Right renal cortex interstitium (tissue), 3 donors: Measurements from ENCODE around the gene NINJ2. TPM values are rescaled to one million over a fixed set of nuclear protein-coding genes. Genes with fewer than 3 reads are reported as not detected.

Source experiments
- DNase-seq, 3 donors: peaks; one replicate each; pipeline ENCODE4 v3.0.0-alpha.2; 2013; ENCODE audit warnings: low read depth in 3 of 3, low spot score in 2 of 3
- polyA plus RNA-seq, 3 donors: library from polyadenylated mRNA; unstranded; fragments of 120-200 nt; gene quantifications; one replicate each; pipeline ENCODE4 v1.2.1, GENCODE V29; 2013; ENCODE audit not compliant: insufficient read length in 3 of 3

The NINJ2 gene
- polyA plus RNA-seq, 3 donors: 1.2 to 1.6 (median 1.6) TPM

DNA sequence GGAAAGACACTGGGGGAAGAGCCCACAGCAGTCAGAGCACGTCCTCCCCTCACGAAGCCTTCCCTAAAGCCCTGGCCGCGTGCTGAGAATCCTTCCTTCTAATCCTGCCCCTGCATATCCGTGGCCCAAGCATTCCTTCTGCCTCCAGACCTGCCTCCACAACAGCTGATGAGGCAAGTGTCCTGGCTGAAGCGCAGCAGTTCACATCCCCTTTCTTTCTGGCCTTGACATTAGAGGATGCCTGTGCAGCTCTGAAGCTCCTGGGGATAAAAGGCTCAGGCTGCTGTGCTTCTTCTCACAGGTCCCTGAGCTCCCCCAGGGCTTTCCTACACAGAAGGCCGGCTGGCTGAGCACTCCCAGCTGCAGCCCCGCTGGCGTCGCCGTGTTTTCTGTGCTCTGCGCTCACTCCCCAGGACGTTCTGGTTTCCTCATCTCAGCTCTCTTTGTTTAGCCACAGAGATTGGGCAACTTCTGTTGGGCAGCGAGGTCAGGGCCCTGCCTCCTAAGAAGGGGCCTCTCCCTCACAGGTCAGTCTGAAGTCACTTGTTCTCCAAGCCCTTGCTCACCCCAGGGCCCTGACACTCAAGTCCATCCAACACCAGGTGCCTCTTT is 45.8 kb downstream of the NINJ2 start:
- DNase-seq: no peak

DNA sequence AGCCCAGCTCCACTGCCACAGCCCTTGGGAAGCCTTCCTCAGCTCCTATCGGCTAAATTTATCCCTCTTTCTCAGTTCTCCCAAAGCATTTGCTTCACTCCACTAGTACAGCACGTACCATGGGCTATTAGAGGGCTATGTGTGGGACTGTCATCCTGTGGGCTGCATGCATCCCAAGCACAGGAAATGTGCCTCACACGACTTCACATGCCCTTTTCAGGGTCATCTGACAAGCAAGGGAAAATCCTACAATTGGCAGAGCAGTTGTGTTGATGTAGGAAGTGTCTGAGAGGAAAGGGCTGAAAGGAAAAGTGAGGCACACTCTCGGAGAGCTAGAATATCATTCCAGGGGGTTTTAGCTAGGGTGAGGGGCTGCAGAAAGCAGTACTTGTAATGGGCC is 47.6 kb downstream of the NINJ2 start:
- DNase-seq: no peak

DNA sequence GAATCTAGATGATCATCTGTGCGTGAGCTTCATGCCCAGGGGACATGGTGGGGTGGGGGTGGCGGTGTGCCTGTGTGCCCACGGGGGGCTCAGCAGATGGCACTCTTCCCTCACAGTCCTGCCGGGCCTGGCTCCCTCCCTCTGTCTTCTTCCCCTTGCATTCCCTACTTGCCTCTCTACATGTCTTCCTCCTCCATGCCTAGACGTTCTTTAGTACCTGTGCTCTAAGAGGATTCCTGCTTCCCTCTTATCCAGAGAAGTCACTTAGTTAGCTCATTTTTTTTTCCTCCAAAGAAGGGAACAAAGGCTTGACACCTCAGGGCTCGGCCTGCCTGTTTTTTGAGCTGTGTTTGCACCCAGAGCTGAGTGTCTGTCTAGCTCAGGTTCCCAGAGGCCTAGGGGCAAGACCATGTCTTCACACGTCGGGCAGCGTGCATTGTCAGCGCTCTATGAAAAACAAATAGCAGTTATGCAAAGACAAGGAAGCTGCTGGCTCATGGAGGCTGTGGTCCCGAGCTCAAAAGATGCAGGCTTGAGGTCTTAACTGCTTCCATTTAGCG is 48.8 kb downstream of the NINJ2 start:
- DNase-seq: no peak

DNA sequence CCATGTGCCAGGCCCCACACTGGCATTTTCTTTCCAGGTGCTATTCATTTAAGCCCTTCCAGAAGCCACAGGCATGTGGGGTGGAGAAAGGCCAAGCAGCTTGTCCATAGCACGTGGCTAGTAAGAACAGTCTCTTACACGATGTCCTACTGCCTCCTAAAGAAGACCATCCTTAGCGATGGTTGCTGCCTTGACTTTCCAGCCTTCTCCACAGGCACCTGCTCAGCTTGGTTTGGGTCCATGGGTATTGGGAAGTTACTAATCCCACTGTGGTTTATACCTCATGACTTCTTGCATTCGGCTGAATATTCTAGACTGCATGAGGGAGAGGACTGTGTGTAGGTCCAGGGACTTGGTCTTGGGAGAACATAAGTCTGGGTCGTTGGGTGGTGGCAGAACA is 49.2 kb downstream of the NINJ2 start:
- DNase-seq: no peak

DNA sequence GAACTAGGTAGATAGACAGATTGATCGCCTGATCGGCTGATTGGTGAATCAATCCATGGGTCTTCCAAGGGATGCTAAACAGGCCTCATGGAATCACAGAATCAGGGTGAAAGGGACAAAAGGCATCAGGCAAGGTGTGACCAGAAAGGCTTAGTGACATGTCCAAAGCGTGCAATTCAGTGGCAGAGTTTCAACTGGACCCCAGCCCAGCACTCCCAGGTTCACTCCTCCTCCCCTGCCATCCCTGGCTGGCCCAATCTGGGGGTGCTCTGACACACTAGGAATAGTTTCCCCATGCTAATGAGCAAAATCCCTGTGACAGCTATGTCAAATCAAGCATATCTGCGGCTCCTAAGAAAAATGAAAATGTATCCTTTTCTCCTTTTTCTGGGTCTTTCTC is 50.4 kb downstream of the NINJ2 start:
- DNase-seq: no peak

DNA sequence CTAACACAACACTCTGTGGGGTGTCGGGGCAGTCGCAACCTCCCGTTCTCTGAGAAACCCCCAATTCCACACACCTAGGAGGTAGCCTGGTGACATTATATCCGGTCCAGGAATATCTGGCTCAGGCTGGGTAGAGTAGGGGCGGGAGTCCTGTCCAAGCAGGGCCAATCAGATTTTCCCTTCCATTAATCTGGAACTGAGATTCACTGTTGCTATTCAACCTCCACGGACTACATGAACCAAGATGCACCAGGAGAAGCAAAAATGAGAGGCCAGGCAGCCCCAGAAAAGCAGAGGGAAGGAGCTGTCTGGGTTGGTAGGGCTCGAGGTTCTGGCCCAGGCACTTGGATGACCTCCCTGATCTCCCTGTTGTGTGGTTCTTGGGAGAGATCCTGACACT is 51.0 kb downstream of the NINJ2 start:
- DNase-seq: no peak

DNA sequence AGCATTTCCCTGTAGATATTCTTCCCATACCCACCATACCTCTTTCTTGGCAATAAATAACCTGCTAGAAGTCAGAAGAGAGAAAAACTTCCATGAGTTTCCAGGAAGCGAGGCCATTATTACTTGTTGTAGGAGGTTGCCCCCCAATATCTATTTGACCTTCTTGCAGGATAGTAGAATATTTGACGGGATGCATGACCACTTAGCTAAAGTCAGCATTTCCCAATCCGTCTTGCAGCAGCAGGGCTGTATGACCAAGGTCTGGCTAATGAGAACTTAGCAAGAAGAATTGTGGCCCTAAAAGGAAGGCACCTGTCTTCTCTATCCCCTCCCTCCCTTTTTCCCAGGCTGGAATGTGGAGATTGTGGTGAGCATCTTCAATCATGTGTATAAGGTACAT is 51.5 kb downstream of the NINJ2 start:
- DNase-seq: no peak

DNA sequence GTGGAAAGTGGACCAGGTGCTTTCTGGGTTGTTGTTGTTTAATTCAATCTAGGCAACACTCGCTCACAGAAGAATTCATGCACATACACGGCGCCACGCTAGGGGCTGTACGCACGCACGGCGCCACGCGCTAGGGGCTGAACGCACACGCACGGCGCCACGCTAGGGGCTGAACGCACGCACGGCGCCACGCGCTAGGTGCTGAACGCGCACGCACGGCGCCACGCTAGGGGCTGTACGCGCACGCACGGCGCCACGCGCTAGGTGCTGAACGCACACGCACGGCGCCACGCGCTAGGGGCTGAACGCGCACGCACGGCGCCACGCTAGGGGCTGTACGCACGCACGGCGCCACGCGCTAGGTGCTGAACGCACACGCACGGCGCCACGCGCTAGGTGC is 54.3 kb downstream of the NINJ2 start:
- no peak for DNase-seq

DNA sequence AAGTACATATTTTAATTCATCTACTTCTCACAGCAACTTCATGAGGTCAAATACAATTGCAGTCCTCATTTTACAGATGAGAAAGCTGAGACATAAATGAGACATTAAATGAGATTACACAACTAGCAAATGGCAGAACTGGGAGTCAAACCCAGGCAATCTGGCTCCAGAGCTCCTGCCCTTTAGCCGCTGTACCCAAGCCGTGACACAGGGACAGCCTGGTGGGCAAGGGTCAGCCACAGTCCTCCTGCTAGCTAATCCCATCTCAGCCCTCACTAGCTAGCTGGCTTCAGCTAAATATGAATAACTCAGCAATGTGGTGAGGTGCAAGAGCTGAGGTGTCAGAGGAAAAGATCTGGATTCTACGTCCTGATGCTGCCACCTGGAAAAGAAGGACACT is 54.8 kb downstream of the NINJ2 start:
- DNase-seq: no peak

DNA sequence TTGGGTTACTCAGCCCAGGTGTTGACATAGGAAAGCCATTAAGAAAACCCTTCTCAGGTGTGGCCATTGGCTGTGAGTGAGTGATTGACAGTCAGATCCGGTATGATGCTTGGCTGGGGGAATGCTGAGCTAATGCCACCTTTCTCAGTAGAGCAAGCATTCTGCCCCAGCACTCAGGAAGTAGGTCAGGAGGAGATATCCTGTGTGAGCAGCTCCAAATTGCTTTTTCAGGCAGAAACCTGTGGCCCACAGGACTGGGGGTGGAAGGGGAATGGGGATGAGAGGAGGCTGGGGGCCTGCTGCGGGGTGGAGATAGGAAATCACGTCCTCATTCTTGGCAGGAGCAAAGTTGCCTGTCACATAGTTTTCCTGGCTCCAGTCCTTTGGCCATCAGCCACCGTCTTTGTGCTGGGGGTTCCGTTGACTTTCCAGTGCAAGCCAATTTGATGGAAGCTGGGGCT is 55.7 kb downstream of the NINJ2 start:
- DNase-seq: no peak

DNA sequence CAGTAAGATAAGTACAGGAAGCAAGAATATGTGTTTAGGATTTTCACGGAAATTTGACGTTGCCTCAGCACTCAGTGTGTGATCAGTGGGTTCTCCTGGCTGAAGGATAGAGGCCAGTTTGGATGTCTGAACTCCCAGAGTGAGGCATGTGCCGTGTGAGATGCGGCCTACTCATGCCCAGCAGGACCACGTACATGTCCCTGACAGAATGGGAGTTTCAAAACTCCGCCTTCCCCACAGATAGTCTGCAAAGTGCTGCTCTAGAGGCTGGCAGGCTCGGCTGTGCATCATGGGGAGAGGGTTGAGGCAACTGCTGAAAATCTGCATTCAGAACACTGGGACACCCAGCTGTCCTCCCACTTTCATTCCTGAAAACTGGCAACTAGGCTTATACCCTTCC is 58.3 kb downstream of the NINJ2 start:
- no peak for DNase-seq

DNA sequence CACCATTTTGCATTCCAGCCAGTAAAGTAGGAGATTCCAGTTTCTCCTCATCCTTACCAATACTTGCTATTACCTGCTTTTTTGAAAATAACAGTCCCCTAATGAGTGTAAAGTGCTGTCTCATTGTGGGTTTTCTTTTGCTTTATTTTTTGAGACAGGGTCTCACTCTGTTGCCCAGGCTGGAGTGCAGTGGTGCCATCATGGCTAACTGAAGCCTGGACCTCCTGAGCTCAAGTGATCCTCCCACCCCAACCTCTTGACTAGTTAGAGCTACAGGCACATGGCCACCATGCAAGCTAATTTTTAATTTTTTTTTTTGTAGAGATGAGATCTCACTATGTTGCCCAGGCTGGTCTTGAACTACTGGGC is 60.6 kb downstream of the NINJ2 start:
- DNase-seq: no peak

DNA sequence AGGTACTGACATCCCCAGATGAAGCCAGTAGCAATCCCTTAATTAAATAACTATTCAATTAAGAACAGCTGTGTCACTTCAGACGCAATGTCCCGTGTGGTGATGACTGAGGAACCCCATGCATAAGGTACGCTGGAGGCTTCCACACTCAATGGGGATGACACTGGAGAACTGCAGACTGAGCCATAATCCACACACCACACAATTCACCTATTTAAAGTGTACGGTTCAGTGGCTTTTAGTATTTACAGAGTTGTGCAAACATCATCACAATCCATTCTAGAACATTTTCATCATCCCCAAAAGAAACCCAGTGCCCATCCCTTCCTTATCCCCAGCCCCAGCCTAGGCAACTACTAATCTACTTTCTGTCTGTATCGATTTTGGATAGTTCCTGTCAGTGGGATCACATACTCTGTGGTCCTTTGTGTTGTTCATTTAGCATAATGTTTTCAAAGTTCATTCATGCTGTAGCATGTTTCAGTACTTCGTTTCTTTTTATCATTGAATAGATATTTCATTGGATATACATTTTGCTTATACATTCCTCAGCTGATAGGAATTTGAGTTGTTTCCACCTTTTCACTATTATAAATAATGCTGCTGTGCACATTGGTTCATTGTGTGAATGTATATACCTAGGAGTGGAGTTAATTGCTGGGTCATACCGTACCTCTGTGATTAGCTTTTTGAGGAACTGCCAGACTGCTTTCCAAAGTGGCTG is 61.1 kb downstream of the NINJ2 start:
- no peak for DNase-seq

DNA sequence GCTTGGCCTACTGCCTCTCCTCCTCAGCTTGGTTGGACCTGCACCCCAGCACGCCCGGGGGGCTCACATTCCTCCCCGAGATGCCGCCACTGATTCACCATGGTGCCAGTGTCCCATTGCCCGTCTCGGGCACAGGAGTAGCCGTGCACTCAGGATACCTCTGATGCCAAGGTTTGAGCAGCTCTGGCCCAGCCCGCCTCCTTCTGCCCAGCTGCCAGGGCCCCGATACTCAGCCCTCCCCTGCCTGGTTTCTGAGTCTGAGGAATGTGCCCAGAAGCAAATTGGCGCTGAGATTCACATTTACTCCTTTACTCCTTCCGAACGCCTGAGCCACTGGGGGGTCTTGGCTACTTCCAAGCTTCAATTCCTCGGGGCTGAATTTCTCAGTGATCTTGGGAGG is 63.5 kb downstream of the NINJ2 start:
- DNase-seq: no peak

DNA sequence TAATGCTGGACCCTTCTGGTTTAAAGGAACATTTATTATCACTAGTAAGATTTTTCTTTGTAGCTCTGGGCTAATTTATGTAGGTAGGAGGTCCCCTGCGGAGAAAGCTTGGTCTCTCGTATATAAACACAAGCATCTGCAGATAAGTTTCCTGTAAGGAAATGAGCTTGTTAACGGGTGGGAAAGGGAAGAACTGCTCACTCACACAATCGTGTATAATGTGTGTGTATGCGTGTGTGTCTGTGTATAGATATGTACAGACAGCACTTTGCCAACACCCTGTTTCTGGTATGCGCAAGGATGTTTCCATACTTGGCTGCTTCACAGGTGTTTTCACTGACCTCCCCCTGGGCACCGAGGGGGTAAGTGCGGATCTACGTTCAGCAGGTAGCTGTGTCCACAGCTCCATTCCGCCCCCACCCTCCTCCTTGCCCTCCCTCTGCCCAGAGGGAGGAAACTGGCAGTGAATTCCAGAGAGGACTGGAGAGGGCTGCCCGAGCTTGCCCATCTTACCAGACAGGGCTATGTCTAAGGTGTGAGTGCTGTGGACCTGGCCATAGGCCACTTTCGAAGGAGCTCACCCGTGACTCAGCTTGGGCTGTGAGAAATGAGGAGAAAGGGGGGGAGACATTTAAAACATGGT is 65.2 kb downstream of the NINJ2 start:
- no peak for DNase-seq

DNA sequence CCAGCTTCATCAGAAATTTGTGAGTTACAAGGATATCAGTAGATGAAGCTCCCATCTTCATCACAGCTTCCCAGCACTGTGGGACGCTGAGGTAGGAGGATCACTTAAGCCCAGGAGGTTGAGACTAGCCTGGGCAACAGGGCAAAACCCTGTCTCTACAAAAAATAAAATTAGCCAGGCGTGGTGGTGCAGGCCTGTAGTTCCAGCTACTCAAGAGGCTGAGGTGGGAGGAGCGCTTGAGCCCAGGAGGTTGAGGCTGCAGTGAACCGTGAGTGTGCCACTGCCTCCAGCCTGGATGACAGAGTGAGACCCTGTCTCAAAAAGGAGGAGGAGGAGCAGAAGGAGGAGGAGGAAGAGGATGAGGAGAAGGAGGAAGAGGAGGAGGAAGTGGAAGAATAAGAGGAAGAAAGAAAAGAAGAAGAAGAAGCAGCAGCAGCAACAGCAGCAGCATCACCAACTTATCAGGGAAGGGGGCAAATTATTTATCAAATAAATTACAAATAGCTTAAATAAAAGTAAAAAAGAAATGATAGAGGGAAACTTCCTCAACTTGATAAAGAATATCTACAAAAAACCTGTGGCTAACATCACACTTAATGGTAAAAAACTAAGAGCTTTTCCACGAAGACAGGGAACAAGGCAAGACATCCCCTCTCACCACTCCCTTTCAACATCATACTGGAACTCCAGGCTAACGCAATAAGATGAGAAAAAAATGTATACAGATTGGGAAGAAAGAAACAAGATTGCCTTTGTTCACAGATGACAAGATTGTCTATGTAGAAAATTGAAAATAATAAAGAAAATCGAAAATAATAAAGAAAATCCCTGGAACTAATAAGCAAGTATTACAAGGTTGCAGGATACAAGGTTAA is 69.6 kb downstream of the NINJ2 start:
- no peak for DNase-seq

DNA sequence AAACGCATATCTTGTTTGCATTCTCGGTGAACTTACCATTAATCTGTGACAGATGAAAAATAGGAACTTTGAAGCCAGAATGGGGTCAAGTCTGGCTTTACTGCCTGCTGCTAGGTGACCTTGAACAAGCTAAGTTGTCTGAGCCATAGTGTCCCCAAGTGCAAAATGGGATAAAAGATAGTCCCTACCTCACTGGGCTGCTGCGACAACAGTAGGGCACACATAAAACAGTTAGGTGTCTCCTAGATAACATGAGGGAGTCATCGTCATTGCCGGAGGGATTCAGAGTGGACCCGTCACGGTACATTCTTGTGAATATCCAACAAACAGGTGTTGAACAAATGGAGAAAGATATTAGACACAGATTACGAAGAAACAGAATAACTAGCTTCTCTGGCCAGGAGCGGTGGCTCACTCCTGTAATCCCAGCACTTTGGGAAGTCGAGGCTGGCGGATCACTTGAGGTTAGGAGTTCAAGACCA is 71.2 kb downstream of the NINJ2 start:
- no peak for DNase-seq

DNA sequence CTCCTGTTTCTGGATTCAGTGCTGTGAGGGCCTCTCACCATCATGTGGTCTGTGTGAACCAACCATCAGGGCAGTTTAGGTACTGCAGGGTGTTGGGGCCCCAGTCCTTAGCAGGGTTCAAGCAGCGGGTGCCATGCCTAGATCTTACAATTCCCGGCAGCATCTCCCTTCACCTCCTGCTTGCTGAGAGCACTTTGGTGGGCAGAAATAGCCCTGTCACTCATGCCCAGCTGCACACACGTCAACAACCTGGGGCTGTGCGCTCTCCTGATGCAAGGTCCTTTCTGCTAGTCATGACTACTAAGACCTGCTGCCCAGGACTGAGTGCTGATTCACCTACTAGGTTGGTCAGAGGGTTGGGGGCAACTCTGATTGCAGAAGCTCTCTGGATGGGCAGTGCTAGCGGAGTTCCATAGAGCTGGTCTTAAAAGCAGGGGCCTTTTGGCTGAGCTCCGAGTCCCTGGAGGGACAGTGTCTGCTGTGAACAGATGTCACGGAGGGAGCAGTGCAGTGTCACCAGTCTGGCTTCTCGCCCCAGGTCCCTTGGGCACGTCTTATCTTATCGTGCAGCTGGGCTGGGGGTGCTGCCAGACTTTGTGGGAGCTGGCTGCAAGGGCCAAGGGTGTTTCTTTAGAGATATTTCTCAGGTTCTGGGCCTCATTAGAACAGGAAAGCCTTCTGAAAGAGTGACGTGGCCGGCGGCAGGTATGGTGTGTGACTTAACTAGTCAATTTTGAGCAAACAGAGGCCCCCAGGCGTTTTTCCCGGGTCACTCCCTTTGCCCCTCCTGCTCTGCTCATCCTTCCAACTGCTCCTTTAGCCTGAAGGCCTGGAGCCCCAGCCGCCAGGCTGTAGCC is 71.8 kb downstream of the NINJ2 start:
- DNase-seq: no peak

DNA sequence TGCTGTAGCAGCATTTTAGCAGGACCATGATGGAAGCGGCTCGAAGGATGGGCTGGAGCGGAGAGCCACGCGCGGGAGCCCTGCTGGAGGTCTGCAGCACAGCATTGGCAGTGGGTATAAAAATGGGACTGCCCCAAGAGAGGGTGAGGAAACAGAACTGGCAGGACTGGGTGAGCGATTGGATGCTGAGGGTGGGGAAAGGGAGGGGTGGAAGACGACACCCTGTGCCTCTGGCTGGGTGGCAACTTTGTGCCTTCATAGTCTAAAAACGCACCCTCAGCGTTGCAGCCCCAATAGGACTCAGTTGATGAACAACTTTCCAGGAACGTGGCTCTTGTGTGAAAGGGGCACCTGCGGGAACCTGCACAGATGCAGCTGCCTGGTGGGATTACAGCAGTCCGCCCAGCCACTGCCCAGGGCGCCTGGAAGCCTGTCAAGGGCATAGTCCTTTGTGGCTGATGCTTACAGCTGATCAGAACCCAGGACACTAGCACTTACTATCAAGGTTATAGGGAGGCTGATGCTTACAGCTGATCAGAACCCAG is 73.0 kb downstream of the NINJ2 start:
- DNase-seq: no peak

DNA sequence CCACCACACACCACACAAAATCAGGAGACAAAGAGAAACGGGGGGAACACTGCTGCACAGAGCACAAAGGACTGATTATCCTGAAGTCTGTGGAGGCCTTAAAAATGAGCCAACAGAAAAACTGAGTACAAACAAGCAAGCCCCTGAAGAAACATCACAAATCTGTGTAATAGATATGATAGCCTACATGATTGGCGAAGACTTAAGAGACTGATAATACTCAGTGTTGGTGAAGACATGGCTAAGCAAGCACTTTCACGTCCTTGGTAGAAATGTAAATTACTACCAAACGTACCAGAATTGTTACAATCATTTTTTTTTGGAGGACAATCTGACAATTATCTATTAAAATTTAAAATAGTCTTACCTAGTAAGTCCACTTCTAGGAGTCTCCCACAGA is 74.6 kb downstream of the NINJ2 start:
- DNase-seq: no peak
